Transverse colon (tissue), 4 donors: Measurements from ENCODE around the gene ITGB2. TPM values are rescaled to one million over a fixed set of nuclear protein-coding genes. Genes with fewer than 3 reads are reported as not detected.

Experiments
- DNase-seq: peaks from one replicate; pipeline ENCODE4 v3.0.0-alpha.2; 2019
- H3K27ac ChIP-seq, 4 donors: fragments of 200-600 bp; sonication (generic); 2 replicates each; pipeline ENCODE4 v1.5.1; 2016 to 2018; ENCODE audit warnings: inconsistent platforms in 4 of 4
- H3K27me3 ChIP-seq: fragments of 200-600 bp; sonication (generic); 2 replicates; pipeline ENCODE4 v1.5.1; 2017; ENCODE audit warnings: inconsistent platforms
- H3K36me3 ChIP-seq, 4 donors: fragments of 200-600 bp; sonication (generic); 2 replicates each; pipeline ENCODE4 v1.5.1; 2017 to 2019; ENCODE audit warnings: inconsistent platforms in 4 of 4
- H3K4me1 ChIP-seq, 4 donors: fragments of 200-600 bp; sonication (generic); 2 replicates each; pipeline ENCODE4 v1.5.1; 2017 to 2020; ENCODE audit warnings: inconsistent platforms in 4 of 4
- H3K4me3 ChIP-seq, 4 donors: fragments of 200-600 bp; sonication (generic); 1 replicate in 1 of 4; 2 replicates in 3 of 4; pipeline versions ENCODE4 v1.5.1 to v1.6.1; 2017 to 2019; ENCODE audit warnings: inconsistent platforms in 4 of 4
- H3K9me3 ChIP-seq, 2 donors: fragments of 200-600 bp; sonication (generic); 2 replicates each; pipeline ENCODE4 v1.5.1; 2017 to 2019; ENCODE audit warnings: inconsistent platforms in 2 of 2
- CTCF ChIP-seq, 5 experiments: fragments of 200-600 bp in 3 of 5; fragments of 450-650 bp in 2 of 5; sonication (generic) in 3 of 5; IDR thresholded peaks; 1 replicate in 2 of 5; 2 replicates in 3 of 5; pipeline ENCODE4 v1.5.1; 2016 to 2017; ENCODE audit warnings: antibody characterized with exemption in 5 of 5, inconsistent platforms in 3 of 5, mild to moderate bottlenecking in 2 of 5, moderate library complexity in 1 of 5
- EP300 ChIP-seq: sonication (generic); formaldehyde crosslinking; IDR thresholded peaks from one replicate; pipeline ENCODE4 v1.6.1; 2017; ENCODE audit warnings: antibody characterized with exemption, low read depth
- POLR2A ChIP-seq: fragments of 450-650 bp; IDR thresholded peaks from one replicate; pipeline ENCODE4 v1.6.1; 2016; ENCODE audit warnings: antibody characterized with exemption, mild to moderate bottlenecking, moderate library complexity
- POLR2AphosphoS5 ChIP-seq, 3 donors: sonication (generic); formaldehyde crosslinking; IDR thresholded peaks; one replicate each; pipeline ENCODE4 v1.6.1; 2016; ENCODE audit warnings: antibody characterized with exemption in 3 of 3
- WGBS, 2 donors: methylation state at CpG; one replicate each; pipeline ENCODE4 v1.1.5; 2018; ENCODE audit warnings: low coverage in 1 of 2; 5-methylcytosine and 5-hydroxymethylcytosine counted together
- in situ Hi-C, 4 donors: fragments of 200-750 bp; cut with MboI; loops; one replicate each; pipeline versions ENCODE4 v1.15.0 to v1.15.1; 2017; ENCODE audit warnings: low sequenced_read_pairs in 3 of 4, low pct_ligation_motif_present in 1 of 4, low pct_unique_long_range_greater_than_20kb in 1 of 4
- intact Hi-C: fragments of 100-400 bp; cut with DNase I; formaldehyde crosslinking; loops from one replicate; pipeline ENCODE4 v1.15.1; 2023; ENCODE audit warnings: low total_unique reads
- total RNA-seq, 4 donors: library from RNA; depleted of rRNA; stranded (reverse); fragments of >200 nt; gene quantifications; one replicate each; pipeline ENCODE4 v1.1.0, GENCODE V29; 2016

ITGB2 gene
- total RNA-seq, 4 donors from 2014 or later: 14.2 to 32.4 (median 24.9) TPM

GRCh38 chr21:44837537-44837936 is 83.2 kb downstream of the ITGB2 start:
- no peaks in the 10 kb centered on the region for H3K9me3 ChIP-seq
- H3K27me3 ChIP-seq: no peaks in the 10 kb centered on the region
- DNase-seq: no peak
- 89% methylated on average over 13 of the region's 13 CpGs; no CpG with 5 or more reads in 1 of the 2 donors for WGBS, 2 donors
- H3K27ac ChIP-seq: no peak overlapping the region
- H3K4me1 ChIP-seq: peaks cover 0 to 5% (median 4%) of the 10 kb centered on the region in 4 donors
- no peaks in the 10 kb centered on the region for H3K36me3 ChIP-seq
- intact Hi-C loops: no loop called here
- no peak overlapping the region for H3K4me3 ChIP-seq
- in situ Hi-C loops: no loop called here
- TF ChIP-seq EP300 (no peak), POLR2A (no peak), CTCF (IDR thresholded peaks at IDR 0.05) (no peak), POLR2AphosphoS5 (IDR thresholded peaks at IDR 0.05) (no peak)

- no peak overlapping the region for H3K4me3 ChIP-seq
- WGBS, 2 donors: 66% methylated on average over 15 of the region's 37 CpGs; no CpG with 5 or more reads in 1 of the 2 donors
- intact Hi-C loops: no loop called here
- in situ Hi-C loops: no loop called here
- H3K27ac ChIP-seq: no peak overlapping the region
- H3K36me3 ChIP-seq: no peaks in the 10 kb centered on the region
- peaks cover 0 to 5% (median 4%) of the 10 kb centered on the region in 4 donors for H3K4me1 ChIP-seq
- DNase-seq: peak; percentile 47
- no peaks in the 10 kb centered on the region for H3K27me3 ChIP-seq
- no peaks in the 10 kb centered on the region for H3K9me3 ChIP-seq
- TF ChIP-seq CTCF (IDR thresholded peaks at IDR 0.05) (no peak), POLR2A (no peak), POLR2AphosphoS5 (IDR thresholded peaks at IDR 0.05) (no peak), EP300 (no peak)
These were observed 83.8 kb downstream of the ITGB2 start for GRCh38 chr21:44836666-44837471.

DNA sequence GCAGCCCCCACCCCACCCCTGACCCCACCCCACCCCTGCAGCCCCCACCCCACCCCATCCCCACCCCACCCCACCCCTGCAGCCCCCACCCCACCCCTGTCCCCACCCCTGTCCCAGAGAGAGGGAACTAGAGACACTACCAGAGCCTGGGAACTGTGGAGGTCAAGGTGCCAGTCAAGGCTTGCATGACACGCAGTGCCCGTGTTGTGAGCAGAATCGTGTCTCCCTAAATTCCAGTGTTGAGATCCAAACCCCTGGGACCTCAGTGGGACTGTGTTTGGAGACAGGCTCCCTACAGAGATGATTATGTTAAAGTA is 84.4 kb downstream of the ITGB2 start:
- in situ Hi-C loops (no loop called here), intact Hi-C loops (no loop called here)
- H3K4me1 ChIP-seq: peaks cover 0 to 5% (median 4%) of the 10 kb centered on the region in 4 donors
- TF ChIP-seq EP300 (no peak), CTCF (IDR thresholded peaks at IDR 0.05) (no peak), POLR2AphosphoS5 (IDR thresholded peaks at IDR 0.05) (no peak), POLR2A (no peak)
- no peak overlapping the region for H3K27ac ChIP-seq
- DNase-seq: no peak
- H3K36me3 ChIP-seq: no peaks in the 10 kb centered on the region
- H3K27me3 ChIP-seq: no peaks in the 10 kb centered on the region
- no peaks in the 10 kb centered on the region for H3K9me3 ChIP-seq
- H3K4me3 ChIP-seq: no peak overlapping the region
- WGBS, 2 donors: 35% methylated on average over 3 of the region's 3 CpGs; no CpG with 5 or more reads in 1 of the 2 donors

Other genes starting within 250 kb of the ITGB2 start
- gene KRTAP12-1, start 238.7 kb downstream of the ITGB2 start, total RNA-seq: not detected
- gene KRTAP10-12, start 223.7 kb downstream of the ITGB2 start, total RNA-seq: not detected
- not detected for gene TSPEAR, start 209.3 kb downstream of the ITGB2 start, total RNA-seq
- 10 to 100 TPM; 40.8 to 78.0 (median 60.5) TPM for gene UBE2G2, start 119.1 kb downstream of the ITGB2 start, total RNA-seq
- gene SUMO3, start 102.8 kb downstream of the ITGB2 start, total RNA-seq: 10 to 100 TPM; 18.3 to 56.7 (median 38.1) TPM
- gene PTTG1IP, start 47.2 kb downstream of the ITGB2 start, total RNA-seq: 100 to 1,000 TPM; 157 to 552 (median 288) TPM
- 10 to 100 TPM in 3 of 4 donors, 1 to 10 TPM in 1; 8.1 to 46.0 (median 16.6) TPM for gene SLX9, start 19.1 kb upstream of the ITGB2 start, total RNA-seq
- 10 to 100 TPM in 3 of 4 donors, 1 to 10 TPM in 1; 6.8 to 32.2 (median 17.3) TPM for gene ADARB1, start 153.7 kb upstream of the ITGB2 start, total RNA-seq